Left ventricle myocardium inferior (tissue), 1 donor: ENCODE measurements around the gene CYP2W1. TPM values are rescaled to one million over a fixed set of nuclear protein-coding genes. Genes with fewer than 3 reads are reported as not detected.

Experiments
- DNase-seq: peaks from one replicate; pipeline ENCODE4 v3.0.0-alpha.2; 2020
- H3K27ac ChIP-seq: fragments of 200-600 bp; replicated peaks from 2 replicates; pipeline ENCODE4 v1.8.0; 2021
- H3K27me3 ChIP-seq: fragments of 200-600 bp; 2 replicates; pipeline ENCODE4 v1.8.0; 2021; ENCODE audit warnings: low read depth
- H3K36me3 ChIP-seq: fragments of 200-600 bp; 2 replicates; pipeline ENCODE4 v1.8.0; 2021
- H3K4me1 ChIP-seq: fragments of 200-600 bp; 2 replicates; pipeline ENCODE4 v1.8.0; 2021
- H3K4me3 ChIP-seq: fragments of 200-600 bp; 2 replicates; pipeline ENCODE4 v1.8.0; 2021; ENCODE audit warnings: mild to moderate bottlenecking, moderate library complexity
- H3K9me3 ChIP-seq: fragments of 200-600 bp; replicated peaks from 2 replicates; pipeline ENCODE4 v1.8.0; 2021
- CTCF ChIP-seq: fragments of 200-600 bp; IDR thresholded peaks from 2 replicates; pipeline ENCODE4 v1.8.0; 2021; ENCODE audit warnings: antibody characterized with exemption, mild to moderate bottlenecking, borderline replicate concordance
- intact Hi-C: fragments of 100-400 bp; cut with micrococcal nuclease; formaldehyde crosslinking; loops from one replicate; pipeline ENCODE4 v1.11.0; 2022
- total RNA-seq: library from RNA; stranded (reverse); fragmentation: NEBNext Ultra II Directional; extraction: Animal tissue kit (Norgen Biotek cat#: 25700); gene quantifications from one replicate; pipeline ENCODE4 v1.2.1, GENCODE V29; 2021
- donor health status: DM: no; HTN: yes; CAD: no; lungs with severe emphysema.

Gene CYP2W1
- total RNA-seq, 1 donor from 2014 or later = not detected

GRCh38 chr7:981793-982510 is 1.0 kb upstream of the CYP2W1 start:
- Histone ChIP-seq H3K27ac (no peak overlapping the region), H3K9me3 (no peaks in the 10 kb centered on the region), H3K4me1 (no peaks in the 10 kb centered on the region), H3K36me3 (no peaks in the 10 kb centered on the region), H3K4me3 (no peak overlapping the region), H3K27me3 (peaks cover 43% of the 10 kb centered on the region)
- intact Hi-C loops = no loop called here
- no peak for TF ChIP-seq CTCF
- DNase-seq = no peak

GRCh38 chr7:982511-983003 is 424 bp upstream of the CYP2W1 start:
- peaks cover 49% of the 10 kb centered on the region for H3K27me3 ChIP-seq
- H3K9me3 ChIP-seq = no peaks in the 10 kb centered on the region
- no peak overlapping the region for H3K27ac ChIP-seq
- no peak for DNase-seq
- intact Hi-C loops = no loop called here
- H3K4me3 ChIP-seq = no peak overlapping the region
- TF ChIP-seq CTCF = no peak
- H3K4me1 ChIP-seq = no peaks in the 10 kb centered on the region
- no peaks in the 10 kb centered on the region for H3K36me3 ChIP-seq

GRCh38 chr7:983616-984071 is 663 bp downstream of the CYP2W1 start:
- no peak overlapping the region for H3K27ac ChIP-seq
- H3K4me1 ChIP-seq = peaks cover 7% of the 10 kb centered on the region
- no peaks in the 10 kb centered on the region for H3K9me3 ChIP-seq
- no peak overlapping the region for H3K4me3 ChIP-seq
- intact Hi-C loops = no loop called here
- no peaks in the 10 kb centered on the region for H3K36me3 ChIP-seq
- H3K27me3 ChIP-seq = peaks cover 60% of the 10 kb centered on the region
- TF ChIP-seq CTCF = no peak
- DNase-seq = no peak

- intact Hi-C loops = no loop called here
- Histone ChIP-seq H3K27ac (no peak overlapping the region), H3K36me3 (no peaks in the 10 kb centered on the region), H3K27me3 (peaks cover 69% of the 10 kb centered on the region), H3K9me3 (no peaks in the 10 kb centered on the region), H3K4me1 (peaks cover 7% of the 10 kb centered on the region), H3K4me3 (no peak overlapping the region)
- no peak for TF ChIP-seq CTCF
- no peak for DNase-seq
Observed at GRCh38 chr7:984361-985126, 1.6 kb downstream of the CYP2W1 start.

GRCh38 chr7:985127-985416 is 2.1 kb downstream of the CYP2W1 start:
- no peak for DNase-seq
- Histone ChIP-seq H3K36me3 (no peaks in the 10 kb centered on the region), H3K9me3 (no peaks in the 10 kb centered on the region), H3K4me1 (peaks cover 7% of the 10 kb centered on the region), H3K27ac (no peak overlapping the region), H3K4me3 (no peak overlapping the region), H3K27me3 (peaks cover 70% of the 10 kb centered on the region)
- intact Hi-C loops = no loop called here
- no peak for TF ChIP-seq CTCF
